WI38 (cell line): ENCODE measurements around the gene HOXB13.
A peak's percentile ranks its signal among the peaks of the same experiment; 100 is the strongest.

Experiments used
- H3K4me3 ChIP-seq: 2 replicates; pipeline ENCODE4 v1.5.1; 2011; ENCODE audit warnings: low read depth, mild to moderate bottlenecking, control low read depth, low read length
- TF ChIP-seq, protein P1 (sequence below): IDR thresholded peaks from 2 replicates; pipeline ENCODE4 v1.5.1; 2012; ENCODE audit warnings: low read depth, mild to moderate bottlenecking, control low read depth, low read length

HOXB13 gene

DNA sequence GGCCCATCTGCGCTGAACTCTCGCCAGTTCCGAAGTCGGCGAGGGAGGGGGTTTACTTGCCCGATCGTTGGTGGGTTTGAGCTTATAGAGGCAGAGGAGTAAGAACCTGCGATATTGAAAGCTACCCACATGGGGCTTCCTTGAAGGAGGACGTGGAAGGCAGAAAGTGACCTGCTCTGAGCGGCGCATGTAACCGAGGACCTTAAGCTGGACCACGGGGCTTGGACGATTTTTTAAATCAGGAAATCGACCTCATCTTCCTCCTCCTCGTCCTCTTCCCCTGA, 3.6 kb downstream of the HOXB13 start:
- no peak overlapping the region for H3K4me3 ChIP-seq
- TF ChIP-seq, protein P1, sequence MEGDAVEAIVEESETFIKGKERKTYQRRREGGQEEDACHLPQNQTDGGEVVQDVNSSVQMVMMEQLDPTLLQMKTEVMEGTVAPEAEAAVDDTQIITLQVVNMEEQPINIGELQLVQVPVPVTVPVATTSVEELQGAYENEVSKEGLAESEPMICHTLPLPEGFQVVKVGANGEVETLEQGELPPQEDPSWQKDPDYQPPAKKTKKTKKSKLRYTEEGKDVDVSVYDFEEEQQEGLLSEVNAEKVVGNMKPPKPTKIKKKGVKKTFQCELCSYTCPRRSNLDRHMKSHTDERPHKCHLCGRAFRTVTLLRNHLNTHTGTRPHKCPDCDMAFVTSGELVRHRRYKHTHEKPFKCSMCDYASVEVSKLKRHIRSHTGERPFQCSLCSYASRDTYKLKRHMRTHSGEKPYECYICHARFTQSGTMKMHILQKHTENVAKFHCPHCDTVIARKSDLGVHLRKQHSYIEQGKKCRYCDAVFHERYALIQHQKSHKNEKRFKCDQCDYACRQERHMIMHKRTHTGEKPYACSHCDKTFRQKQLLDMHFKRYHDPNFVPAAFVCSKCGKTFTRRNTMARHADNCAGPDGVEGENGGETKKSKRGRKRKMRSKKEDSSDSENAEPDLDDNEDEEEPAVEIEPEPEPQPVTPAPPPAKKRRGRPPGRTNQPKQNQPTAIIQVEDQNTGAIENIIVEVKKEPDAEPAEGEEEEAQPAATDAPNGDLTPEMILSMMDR, result no peak

DNA sequence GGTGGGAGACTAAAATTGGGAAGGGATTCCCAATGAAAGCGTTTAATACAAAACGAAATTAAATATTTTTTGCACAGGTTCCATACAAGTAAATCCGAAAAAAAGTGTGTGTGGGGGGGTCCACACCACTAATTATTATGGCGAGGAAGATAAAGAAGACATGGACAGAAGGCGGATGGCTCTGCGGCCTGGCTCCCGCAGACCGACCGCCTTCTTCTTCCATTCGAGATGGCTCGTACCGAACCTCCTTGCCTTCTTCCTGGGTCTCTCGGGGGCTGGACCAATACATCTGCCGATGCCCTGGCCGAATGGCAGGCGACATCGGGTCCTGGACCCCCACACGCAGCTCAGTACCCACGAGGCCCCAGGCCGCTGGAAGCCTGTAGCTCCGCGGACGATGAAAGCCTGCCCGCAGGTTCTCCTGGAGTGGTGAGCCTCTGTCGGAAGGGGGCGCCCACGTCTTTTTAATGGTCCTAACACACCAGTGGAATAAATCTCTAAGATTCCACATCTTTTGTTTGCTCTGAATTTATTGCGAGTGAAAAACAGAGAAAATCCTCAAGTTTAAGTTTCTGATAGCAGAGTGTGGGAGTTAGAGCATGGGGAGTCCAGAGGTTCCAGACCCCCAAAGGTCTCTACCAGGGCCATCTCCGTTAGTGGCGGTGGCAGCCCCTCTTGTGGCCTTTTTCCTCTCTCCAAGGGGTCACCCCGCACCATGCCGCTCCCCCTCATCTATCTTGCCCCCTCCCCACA, 4.1 kb downstream of the HOXB13 start:
- H3K4me3 ChIP-seq, result no peak overlapping the region
- TF ChIP-seq, protein P1, result peak; percentile 70

DNA sequence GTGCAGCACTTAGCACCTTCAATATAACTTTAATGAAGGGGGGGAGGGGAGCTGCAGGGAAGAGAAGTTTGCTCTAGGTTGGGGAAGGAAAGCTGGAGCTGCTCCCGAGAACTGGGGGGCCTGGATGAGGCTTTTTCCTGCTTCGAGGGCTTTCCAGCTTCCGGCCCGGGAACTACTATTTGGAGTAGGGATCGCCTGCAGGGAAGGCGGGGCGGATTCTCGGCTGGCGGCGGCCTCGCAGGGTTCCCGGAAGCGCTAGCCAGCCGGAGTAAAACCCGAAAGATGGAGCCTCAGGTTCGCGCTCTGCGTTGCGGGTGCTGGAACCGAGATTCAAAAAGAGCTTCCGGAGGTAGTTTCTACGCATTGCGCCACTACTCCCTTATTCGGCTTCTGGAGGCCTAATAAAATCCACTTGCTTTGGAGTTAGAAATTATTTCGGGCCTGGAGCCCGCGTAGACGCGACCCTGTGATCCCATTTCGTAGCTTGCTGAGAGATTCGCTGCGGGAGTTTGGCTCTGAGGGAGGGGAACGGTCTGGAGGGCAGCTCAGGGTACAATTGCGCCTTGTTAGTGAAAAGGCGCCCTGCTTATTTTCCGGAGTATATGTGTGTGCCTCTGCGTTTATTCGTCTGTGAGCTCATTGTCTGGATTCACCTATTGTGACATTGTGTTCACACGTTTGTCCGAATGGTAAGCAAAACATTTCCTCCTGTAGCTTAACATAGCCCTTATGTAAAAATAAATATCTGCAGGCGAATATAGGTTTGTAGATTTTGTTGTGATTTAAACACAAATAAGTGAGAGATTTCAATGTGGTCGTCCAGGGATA, 4.9 kb downstream of the HOXB13 start:
- TF ChIP-seq, protein P1, result no peak

DNA sequence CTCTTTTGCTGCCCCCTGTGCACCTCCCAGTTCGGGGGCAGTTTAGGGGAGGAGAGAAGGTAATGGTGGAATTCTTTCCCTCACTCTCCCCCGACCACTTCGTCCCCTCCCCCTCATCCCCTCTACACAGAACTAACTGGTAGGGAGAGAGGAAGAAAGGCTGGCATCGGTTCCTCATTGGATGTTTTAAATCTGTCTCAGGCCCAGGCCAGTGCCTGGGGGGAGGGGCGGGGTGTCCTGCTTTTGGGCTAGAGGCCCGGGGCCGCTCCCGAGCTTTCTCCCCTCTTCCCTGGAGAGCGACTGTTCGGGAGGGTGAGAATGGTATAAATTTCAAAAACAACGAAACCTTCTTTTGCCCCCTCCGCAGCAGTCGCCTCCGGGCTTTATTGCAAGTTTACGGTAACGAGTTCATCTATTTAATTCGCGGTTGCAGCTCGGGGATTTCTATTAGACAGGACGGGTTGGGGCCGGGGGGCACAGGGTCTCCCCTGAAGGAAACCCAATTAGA, 5.6 kb downstream of the HOXB13 start, which contains the start of gene PRAC2:
Gene PRAC2 (plus strand): TSS at position 271 of the 508 bp plus-strand sequence. CDS start 1,226 bp downstream, outside the sequence.
- H3K4me3 ChIP-seq, result no peak within 1 kb of the TSS

More for the DNA sequence above, 4.9 kb downstream of the HOXB13 start:
- no peak overlapping the region for H3K4me3 ChIP-seq

DNA sequence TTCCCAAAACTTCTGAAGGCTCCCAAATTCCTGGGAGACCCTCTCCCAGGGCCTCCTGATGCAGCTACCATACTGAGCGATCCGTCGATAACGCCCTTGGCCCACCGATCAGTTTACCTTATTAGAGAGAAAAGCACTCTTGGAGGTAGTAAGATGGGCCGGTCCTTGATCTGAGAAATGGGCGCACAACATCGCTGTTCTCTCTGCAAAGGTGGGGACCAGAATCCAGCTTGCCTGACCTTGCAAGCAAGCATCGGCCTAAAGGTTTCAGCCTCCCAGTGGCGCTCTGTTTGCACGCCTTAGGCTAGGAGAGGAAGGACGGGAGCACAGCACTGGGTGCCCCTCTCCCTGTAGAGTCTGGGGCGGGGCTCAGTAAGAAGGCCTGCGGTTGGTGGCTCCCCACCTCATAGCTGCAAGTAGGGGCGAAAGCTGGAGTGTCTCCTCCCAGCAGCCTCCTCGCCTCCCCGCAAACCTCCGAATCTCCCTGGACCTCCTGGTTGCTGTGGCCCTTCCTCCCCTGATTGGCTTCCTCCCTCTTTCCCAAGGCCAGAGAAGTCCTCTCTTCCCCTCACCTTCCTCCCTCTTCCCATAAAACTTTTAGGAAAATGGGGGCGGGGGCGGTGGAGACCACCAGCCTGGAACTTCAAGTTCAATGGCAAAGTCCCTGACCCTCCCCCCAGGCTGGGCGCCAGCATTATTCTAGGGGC, 6.2 kb downstream of the HOXB13 start, which contains the start of gene PRAC1:
Gene PRAC1 (minus strand): TSS at position 318 of the 707 bp plus-strand sequence. CDS start 126 bp downstream, at position 192.
- TF ChIP-seq, protein P1, result no peak

More for the DNA sequence above, 5.6 kb downstream of the HOXB13 start, which contains the start of gene PRAC2:
- TF ChIP-seq, protein P1, result no peak

DNA sequence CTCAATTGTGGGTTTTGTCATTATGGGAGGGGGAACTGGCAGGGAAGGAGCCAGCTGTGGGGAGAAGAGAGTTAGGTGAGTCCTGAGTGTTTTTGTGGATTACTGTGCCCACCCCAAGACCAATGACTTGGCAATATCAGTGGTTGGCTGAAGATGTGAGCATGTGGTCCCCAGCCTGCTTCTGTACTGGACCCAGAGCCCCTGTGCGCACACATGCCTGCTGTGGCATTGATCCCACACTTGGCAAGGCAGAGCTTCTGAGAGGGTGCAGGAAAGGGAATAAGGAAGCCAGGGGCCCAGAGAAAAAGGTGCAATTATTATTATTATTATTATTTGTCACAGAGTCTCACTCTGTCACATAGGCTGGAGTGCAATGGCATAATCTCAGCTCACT, 7.5 kb downstream of the HOXB13 start:
- TF ChIP-seq, protein P1, result no peak
- H3K4me3 ChIP-seq, result no peak overlapping the region

More for the DNA sequence above, 6.2 kb downstream of the HOXB13 start, which contains the start of gene PRAC1:
- H3K4me3 ChIP-seq, result no peak within 1 kb of the TSS
